Stimulated activated effector memory CD8-positive, alpha-beta T cell treated with anti-CD3 and anti-CD28 coated beads, Interleukin-12 subunit alpha, Interleukin-12 subunit beta, amount 100 ng/mL, for 72 hours (primary cell): ENCODE measurements around the gene CCDC88C.

Experiments
- ATAC-seq: fragments of 150-1000 bp; cut with Tn5 transposase; 2 replicates; pipeline ENCODE4 v1.10.0; 2021
- DNase-seq, 2 donors: peaks; one replicate each; pipeline ENCODE4 v3.0.0; 2021 to 2022; ENCODE audit warnings: low spot score in 2 of 2
- H3K27ac Mint-ChIP-seq: one replicate; pipeline ENCODE4 v1.8.0; 2022; ENCODE audit warnings: mild to moderate bottlenecking, mixed read lengths
- H3K36me3 Mint-ChIP-seq: one replicate; pipeline ENCODE4 v1.8.0; 2022; ENCODE audit warnings: mild to moderate bottlenecking, mixed read lengths
- H3K4me1 Mint-ChIP-seq: one replicate; pipeline ENCODE4 v1.8.0; 2022; ENCODE audit warnings: mixed read lengths
- H3K4me3 Mint-ChIP-seq: one replicate; pipeline ENCODE4 v1.8.0; 2022; ENCODE audit warnings: mild to moderate bottlenecking, mixed read lengths
- H3K9me3 Mint-ChIP-seq: one replicate; pipeline ENCODE4 v1.8.0; 2022; ENCODE audit warnings: mixed read lengths

The CCDC88C gene

GRCh38 chr14:91380610-91381371 is 36.8 kb downstream of the CCDC88C start:
- Mint-ChIP-seq H3K36me3 (peaks cover 88% of the 10 kb centered on the region), H3K9me3 (no peaks in the 10 kb centered on the region), H3K4me1 (peaks cover 97% of the 10 kb centered on the region), H3K27ac (peak overlapping the region; percentile 94), H3K4me3 (peak overlapping the region; percentile 46)
- ATAC-seq (no peak), DNase-seq (no peak)

GRCh38 chr14:91380123-91380522 is 37.5 kb downstream of the CCDC88C start:
- Mint-ChIP-seq H3K4me3 (peak overlapping the region; percentile 68), H3K36me3 (peaks cover 88% of the 10 kb centered on the region), H3K27ac (peak overlapping the region; percentile 94), H3K4me1 (peaks cover 100% of the 10 kb centered on the region), H3K9me3 (no peaks in the 10 kb centered on the region)
- DNase-seq (no peak), ATAC-seq (no peak)

- Mint-ChIP-seq H3K27ac (peak overlapping the region; percentile 93), H3K4me1 (peaks cover 100% of the 10 kb centered on the region), H3K36me3 (peaks cover 88% of the 10 kb centered on the region), H3K4me3 (peak overlapping the region; percentile 68), H3K9me3 (no peaks in the 10 kb centered on the region)
- DNase-seq (no peak), ATAC-seq (no peak)
Observed at GRCh38 chr14:91379579-91379932, 38.1 kb downstream of the CCDC88C start.

- peaks cover 88% of the 10 kb centered on the region for H3K36me3 Mint-ChIP-seq
Observed at GRCh38 chr14:91378930-91379578, 38.6 kb downstream of the CCDC88C start.

GRCh38 chr14:91377700-91378652 is 39.6 kb downstream of the CCDC88C start:
- Mint-ChIP-seq H3K4me1 (peaks cover 100% of the 10 kb centered on the region), H3K9me3 (no peaks in the 10 kb centered on the region), H3K4me3 (peak overlapping the region; percentile 68), H3K27ac (peak overlapping the region; percentile 93), H3K36me3 (peaks cover 86% of the 10 kb centered on the region)
- DNase-seq (peak; percentile 41 to 77), ATAC-seq (peak; percentile 87)

More at GRCh38 chr14:91378930-91379578, 38.6 kb downstream of the CCDC88C start:
- H3K9me3 Mint-ChIP-seq, result no peaks in the 10 kb centered on the region
- no peak for ATAC-seq
- no peak for DNase-seq
- peak overlapping the region; percentile 93 for H3K27ac Mint-ChIP-seq
- peak overlapping the region; percentile 68 for H3K4me3 Mint-ChIP-seq
- peaks cover 100% of the 10 kb centered on the region for H3K4me1 Mint-ChIP-seq

GRCh38 chr14:91376547-91377477 is 40.8 kb downstream of the CCDC88C start:
- Mint-ChIP-seq H3K4me1 (peaks cover 100% of the 10 kb centered on the region), H3K9me3 (no peaks in the 10 kb centered on the region), H3K27ac (peak overlapping the region; percentile 93), H3K4me3 (peak overlapping the region; percentile 68), H3K36me3 (peaks cover 83% of the 10 kb centered on the region)
- ATAC-seq, result peak; percentile 11
- DNase-seq, result no peak

- Mint-ChIP-seq H3K36me3 (peaks cover 79% of the 10 kb centered on the region), H3K4me1 (peaks cover 100% of the 10 kb centered on the region), H3K4me3 (peak overlapping the region; percentile 68), H3K27ac (peak overlapping the region; percentile 93), H3K9me3 (no peaks in the 10 kb centered on the region)
- ATAC-seq, result no peak
- DNase-seq, result no peak
Observed at GRCh38 chr14:91375720-91376452, 41.7 kb downstream of the CCDC88C start.

GRCh38 chr14:91374879-91375702 is 42.5 kb downstream of the CCDC88C start:
- peak in 1 of 2 donors; percentile 68 for DNase-seq
- Mint-ChIP-seq H3K27ac (peak overlapping the region; percentile 93), H3K36me3 (peaks cover 81% of the 10 kb centered on the region), H3K9me3 (no peaks in the 10 kb centered on the region), H3K4me3 (peak overlapping the region; percentile 68), H3K4me1 (peaks cover 100% of the 10 kb centered on the region)
- ATAC-seq, result no peak

- ATAC-seq, result no peak
- Mint-ChIP-seq H3K9me3 (no peaks in the 10 kb centered on the region), H3K4me3 (peak overlapping the region; percentile 68), H3K4me1 (peaks cover 100% of the 10 kb centered on the region), H3K27ac (peak overlapping the region; percentile 93), H3K36me3 (peaks cover 84% of the 10 kb centered on the region)
- DNase-seq, result no peak
Observed at GRCh38 chr14:91374287-91374878, 43.2 kb downstream of the CCDC88C start.

- Mint-ChIP-seq H3K36me3 (peaks cover 84% of the 10 kb centered on the region), H3K4me3 (peak overlapping the region; percentile 68), H3K9me3 (no peaks in the 10 kb centered on the region), H3K4me1 (peaks cover 100% of the 10 kb centered on the region), H3K27ac (peak overlapping the region; percentile 93)
- ATAC-seq, result peak; percentile 58
- DNase-seq, result peak in 1 of 2 donors; percentile 77
Observed at GRCh38 chr14:91373591-91374254, 43.9 kb downstream of the CCDC88C start.

- ATAC-seq, result peak; percentile 55
- Mint-ChIP-seq H3K36me3 (peaks cover 82% of the 10 kb centered on the region), H3K4me3 (peak overlapping the region; percentile 68), H3K27ac (peak overlapping the region; percentile 93), H3K4me1 (peaks cover 100% of the 10 kb centered on the region), H3K9me3 (no peaks in the 10 kb centered on the region)
- peak in 1 of 2 donors; percentile 76 for DNase-seq
Observed at GRCh38 chr14:91372671-91373495, 44.7 kb downstream of the CCDC88C start.

- Mint-ChIP-seq H3K4me1 (peaks cover 100% of the 10 kb centered on the region), H3K27ac (peak overlapping the region; percentile 93), H3K36me3 (peaks cover 82% of the 10 kb centered on the region), H3K9me3 (no peaks in the 10 kb centered on the region), H3K4me3 (peak overlapping the region; percentile 68)
- DNase-seq, result no peak
- ATAC-seq, result no peak
Observed at GRCh38 chr14:91371990-91372375, 45.6 kb downstream of the CCDC88C start.
